ENCODE data around the gene REL. TPM values are rescaled to one million over a fixed set of nuclear protein-coding genes. Genes with fewer than 3 reads are reported as not detected.

The REL gene
- total RNA-seq, 1 donor from 2014 or later: 6.8 TPM

DNA sequence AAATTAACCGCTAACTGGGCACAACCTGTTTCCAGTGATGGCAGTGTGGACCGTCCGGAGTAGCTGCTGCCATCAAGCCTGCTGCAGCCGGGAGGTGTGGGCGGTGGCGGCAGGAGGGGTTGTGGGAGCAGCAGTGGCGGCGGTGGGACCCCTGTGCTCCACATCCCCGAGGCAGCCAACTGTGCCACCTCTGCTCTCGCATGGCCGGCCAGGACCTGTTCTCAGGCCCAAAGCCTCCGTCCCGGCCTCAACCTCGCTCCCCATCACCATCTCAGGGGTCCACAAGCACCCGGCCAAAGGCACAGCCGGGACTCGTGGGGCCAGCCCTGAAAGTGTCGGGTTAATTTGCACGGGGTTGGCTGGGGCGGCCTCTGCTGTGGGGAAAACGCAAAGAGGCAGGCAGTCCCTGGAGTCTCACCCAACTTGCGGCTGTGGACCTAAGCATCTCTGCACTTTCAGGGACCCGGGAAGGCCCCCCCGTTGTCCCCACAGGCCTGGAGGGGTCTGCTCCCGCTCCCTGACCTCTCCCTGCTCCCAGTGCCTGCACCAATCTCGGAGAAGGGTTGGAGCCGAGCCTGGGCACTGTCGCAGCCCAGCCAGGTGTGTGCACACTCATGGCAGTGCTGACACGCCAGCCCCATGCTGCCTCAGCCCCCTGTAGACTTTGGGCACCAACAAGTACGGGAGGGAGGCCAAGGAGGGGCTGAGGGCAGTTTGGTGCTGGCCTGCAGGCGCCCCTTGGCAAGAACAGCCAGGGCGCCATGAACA lies 91.7 kb downstream of the REL start:
- peaks cover 0 to 3% (median 0%) of the 10 kb centered on the region in 3 donors for H3K36me3 ChIP-seq (ENCODE audit: control insufficient read depth in 3 of 3, insufficient read depth in 3 of 3, low read length in 3 of 3)
- no peaks in the 10 kb centered on the region for H3K27me3 ChIP-seq (ENCODE audit: control insufficient read depth in 3 of 3, insufficient read depth in 3 of 3, low read length in 3 of 3)
- H3K9ac ChIP-seq (ENCODE audit: low read depth in 1 of 3, low read length in 3 of 3): no peak overlapping the region
- H3K4me3 ChIP-seq (ENCODE audit: low read length in 3 of 3): no peak overlapping the region
- H3K4me1 ChIP-seq (ENCODE audit: control insufficient read depth in 3 of 3, insufficient read depth in 3 of 3, low read length in 3 of 3): no peaks in the 10 kb centered on the region
- no peaks in the 10 kb centered on the region for H3K9me3 ChIP-seq (ENCODE audit: control insufficient read depth in 3 of 3, low read length in 3 of 3)
- no peak overlapping the region for H3K27ac ChIP-seq (ENCODE audit: low read depth, low read length)

DNA sequence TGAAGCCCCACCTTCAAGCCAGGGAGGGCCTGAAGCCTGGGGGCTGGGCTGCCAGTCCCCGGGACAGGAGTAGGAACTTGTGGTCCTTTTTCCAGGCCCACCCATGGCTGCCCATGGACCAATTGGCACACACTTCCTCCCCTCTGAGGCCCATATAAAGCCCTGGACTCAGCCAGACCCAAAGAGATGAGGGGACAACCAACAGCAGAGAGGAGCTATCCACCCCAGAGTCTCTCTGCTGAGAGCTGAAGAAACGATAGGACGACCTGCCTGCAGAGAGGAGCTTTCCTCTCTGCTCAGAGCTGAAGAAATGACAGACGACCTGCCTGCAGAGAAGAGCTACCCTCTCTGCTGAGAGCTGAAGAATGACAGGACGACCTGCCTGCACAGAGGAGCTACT lies 92.3 kb downstream of the REL start:
- Histone ChIP-seq H3K4me3 (ENCODE audit: low read length in 3 of 3) (no peak overlapping the region), H3K27ac (ENCODE audit: low read depth, low read length) (no peak overlapping the region), H3K27me3 (ENCODE audit: control insufficient read depth in 3 of 3, insufficient read depth in 3 of 3, low read length in 3 of 3) (no peaks in the 10 kb centered on the region), H3K4me1 (ENCODE audit: control insufficient read depth in 3 of 3, insufficient read depth in 3 of 3, low read length in 3 of 3) (no peaks in the 10 kb centered on the region), H3K36me3 (ENCODE audit: control insufficient read depth in 3 of 3, insufficient read depth in 3 of 3, low read length in 3 of 3) (peaks cover 0 to 6% (median 0%) of the 10 kb centered on the region in 3 donors), H3K9ac (ENCODE audit: low read depth in 1 of 3, low read length in 3 of 3) (no peak overlapping the region), H3K9me3 (ENCODE audit: control insufficient read depth in 3 of 3, low read length in 3 of 3) (no peaks in the 10 kb centered on the region)

- H3K27ac ChIP-seq (ENCODE audit: low read depth, low read length): no peak overlapping the region
- H3K4me1 ChIP-seq (ENCODE audit: control insufficient read depth in 3 of 3, insufficient read depth in 3 of 3, low read length in 3 of 3): no peaks in the 10 kb centered on the region
- H3K9ac ChIP-seq (ENCODE audit: low read depth in 1 of 3, low read length in 3 of 3): no peak overlapping the region
- H3K36me3 ChIP-seq (ENCODE audit: control insufficient read depth in 3 of 3, insufficient read depth in 3 of 3, low read length in 3 of 3): peaks cover 0 to 6% (median 0%) of the 10 kb centered on the region in 3 donors
- H3K9me3 ChIP-seq (ENCODE audit: control insufficient read depth in 3 of 3, low read length in 3 of 3): no peaks in the 10 kb centered on the region
- no peak overlapping the region for H3K4me3 ChIP-seq (ENCODE audit: low read length in 3 of 3)
- no peaks in the 10 kb centered on the region for H3K27me3 ChIP-seq (ENCODE audit: control insufficient read depth in 3 of 3, insufficient read depth in 3 of 3, low read length in 3 of 3)
These were observed 93.3 kb downstream of the REL start for GRCh38 chr2:60974652-60975051.

Small RNAs within 50 kb of the gene (small RNA-seq; reads per million reads assigned to genes)
- not detected for gene RN7SL632P
- gene RNU4-51P: not detected

Other genes with a start within 250 kb of the REL start
- 10.4 TPM for gene PAPOLG, start 125.3 kb upstream of the REL start, total RNA-seq
- 24.0 TPM for gene PEX13, start 136.1 kb downstream of the REL start, total RNA-seq
- 4.7 TPM for gene PUS10, start 136.7 kb downstream of the REL start, total RNA-seq
- 36.5 TPM for gene SANBR, start 184.3 kb downstream of the REL start, total RNA-seq